SK-N-MC (cell line): ENCODE data around the gene SMPDL3B.

Experiments used
- EZH2 ChIP-seq: fragments of 200-600 bp; sonication (generic); IDR thresholded peaks from one replicate; pipeline ENCODE4 v1.6.1; 2017; ENCODE audit warnings: antibody characterized with exemption
- FOXP2 ChIP-seq: optimal IDR thresholded peaks from 2 replicates; pipeline ENCODE3; 2011; ENCODE audit warnings: mild to moderate bottlenecking, moderate library complexity; ENCODE audit not compliant: insufficient read depth; ENCODE audit errors: extremely low read length, control extremely low read depth
- POLR2AphosphoS5 ChIP-seq: IDR thresholded peaks from 2 replicates; pipeline ENCODE4 v1.6.1; 2012; ENCODE audit warnings: mild to moderate bottlenecking, low read depth, low read length, borderline replicate concordance

DNA sequence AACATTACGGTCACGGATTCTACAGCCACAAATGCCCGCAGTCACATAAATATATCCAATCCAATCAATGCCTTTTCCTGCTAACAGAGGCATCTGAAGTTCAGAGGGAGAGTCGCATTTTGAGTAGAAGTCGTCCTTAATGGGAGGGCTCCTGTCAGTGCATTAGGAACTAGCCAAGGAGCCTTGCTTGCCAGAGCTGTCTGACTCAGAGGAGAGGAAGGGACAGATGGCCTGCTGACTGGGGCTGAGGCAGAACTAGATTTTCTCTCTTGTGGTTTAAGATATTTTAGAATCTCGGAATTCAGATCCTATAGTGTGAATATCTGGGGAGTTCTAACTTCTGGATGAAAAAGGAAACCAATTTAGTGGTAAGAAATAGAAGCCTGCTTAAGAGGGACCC, 35.6 kb downstream of the SMPDL3B start:
- TF ChIP-seq POLR2AphosphoS5 (no peak), EZH2 (no peak), FOXP2 (no peak)
